ENCODE measurements around the gene RNU6-8.

Gene RNU6-8

DNA sequence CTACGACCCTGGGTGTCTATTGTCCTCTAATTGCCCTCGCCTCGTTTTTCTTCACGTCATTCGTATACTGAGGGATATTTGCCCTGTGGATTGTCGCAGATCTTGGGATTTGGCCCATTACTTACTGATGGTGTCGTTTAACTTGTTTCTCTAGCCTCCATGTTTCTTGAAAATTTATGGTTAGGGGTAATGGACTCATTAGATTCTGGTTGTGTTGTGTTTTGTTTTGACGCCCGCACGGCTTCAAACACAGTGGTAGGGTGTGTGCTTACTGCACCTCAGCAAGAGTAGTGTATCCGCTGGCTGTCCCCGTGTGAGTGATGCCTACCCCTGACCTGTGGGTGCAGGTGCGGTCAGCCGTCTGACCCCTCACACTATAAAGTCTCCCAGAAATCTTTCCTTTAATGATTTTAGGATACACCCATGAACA, 874 bp upstream of the RNU6-8 start:
- DNase-seq = no peak

DNA sequence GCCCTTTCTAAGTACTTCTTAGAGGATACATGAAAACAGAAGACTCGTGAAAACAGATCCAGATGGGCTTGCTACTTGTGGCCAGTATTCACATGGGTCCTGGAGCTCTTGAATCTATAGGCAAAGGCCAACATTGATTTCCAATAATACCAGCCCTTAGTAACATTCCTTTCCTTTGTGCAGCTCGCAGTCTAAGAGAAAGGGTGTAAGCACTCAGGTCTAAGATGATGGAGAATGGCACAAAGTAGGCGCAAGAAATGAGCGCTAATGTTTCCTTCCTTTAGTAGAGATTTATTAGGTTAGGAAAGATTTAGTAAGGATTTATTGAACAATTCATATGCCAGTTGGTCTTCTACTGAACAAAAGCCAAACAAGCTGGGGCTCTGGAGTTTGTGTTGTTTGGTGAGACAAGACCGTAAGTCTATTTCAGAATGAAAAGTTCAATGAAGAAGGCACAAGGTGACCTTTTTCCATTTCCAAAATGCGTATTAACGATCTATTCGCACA, 525 bp downstream of the RNU6-8 start:
- DNase-seq = no peak

DNA sequence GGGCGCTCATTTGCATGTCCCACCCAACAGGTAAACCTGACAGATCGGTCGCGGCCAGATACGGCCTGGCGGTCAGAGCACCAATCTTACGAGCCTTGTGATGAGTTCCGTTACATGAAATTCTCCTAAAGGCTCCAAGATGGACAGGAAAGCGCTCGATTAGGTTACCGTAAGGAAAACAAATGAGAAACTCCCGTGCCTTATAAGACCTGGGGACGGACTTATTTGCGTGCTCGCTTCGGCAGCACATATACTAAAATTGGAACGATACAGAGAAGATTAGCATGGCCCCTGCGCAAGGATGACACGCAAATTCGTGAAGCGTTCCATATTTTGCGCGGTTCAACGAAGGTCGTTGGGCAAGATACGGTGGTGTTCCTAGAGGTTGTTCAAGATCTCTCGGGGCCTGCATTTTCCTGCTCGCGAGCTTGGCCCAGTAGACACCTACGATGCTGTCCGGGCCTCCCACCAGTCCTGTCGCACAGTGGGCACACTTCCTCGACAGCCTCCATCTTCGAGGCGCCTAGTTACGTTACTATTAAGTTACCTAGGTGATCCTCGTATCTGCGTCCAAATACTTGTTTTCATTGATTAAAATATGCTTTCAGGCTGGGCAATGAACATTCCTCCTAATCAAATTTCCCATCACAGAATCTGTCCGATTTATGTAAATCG, 1.1 kb downstream of the RNU6-8 start, which contains the start of gene RNU6-7:
RNU6-7 (plus strand) TSS at position 230 of the 675 bp plus-strand sequence.
- no peak for DNase-seq

DNA sequence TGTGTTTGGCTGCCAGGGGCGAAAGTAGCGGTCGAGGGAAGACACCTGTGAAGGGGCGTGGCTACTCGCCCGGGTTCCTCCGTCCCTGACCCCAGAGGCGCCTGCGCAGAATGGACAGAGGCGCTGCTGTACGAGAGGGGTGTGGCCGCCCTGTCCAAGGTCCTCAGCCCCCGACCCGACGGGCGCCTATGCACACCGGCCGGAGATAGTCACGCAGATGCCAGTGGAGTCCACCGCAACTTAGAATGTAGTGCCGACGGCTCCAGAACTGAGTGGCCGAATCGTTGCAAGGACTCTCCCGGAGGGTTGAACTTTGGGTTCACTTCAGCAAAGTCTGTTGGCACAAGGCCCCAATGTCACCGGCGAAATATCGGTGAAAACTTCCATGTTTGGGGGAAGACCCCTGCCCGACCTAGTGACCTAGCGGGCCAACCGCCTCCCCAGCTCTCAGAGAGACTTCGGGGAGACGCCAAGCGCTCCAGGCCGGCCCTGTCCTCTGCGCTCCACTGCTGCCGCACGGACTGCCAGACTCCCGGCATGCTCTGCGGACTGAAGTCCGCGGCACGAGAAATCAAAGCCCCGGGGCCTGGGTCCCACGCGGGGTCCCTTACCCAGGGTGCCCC, 1.8 kb downstream of the RNU6-8 start:
- no peak for DNase-seq

DNA sequence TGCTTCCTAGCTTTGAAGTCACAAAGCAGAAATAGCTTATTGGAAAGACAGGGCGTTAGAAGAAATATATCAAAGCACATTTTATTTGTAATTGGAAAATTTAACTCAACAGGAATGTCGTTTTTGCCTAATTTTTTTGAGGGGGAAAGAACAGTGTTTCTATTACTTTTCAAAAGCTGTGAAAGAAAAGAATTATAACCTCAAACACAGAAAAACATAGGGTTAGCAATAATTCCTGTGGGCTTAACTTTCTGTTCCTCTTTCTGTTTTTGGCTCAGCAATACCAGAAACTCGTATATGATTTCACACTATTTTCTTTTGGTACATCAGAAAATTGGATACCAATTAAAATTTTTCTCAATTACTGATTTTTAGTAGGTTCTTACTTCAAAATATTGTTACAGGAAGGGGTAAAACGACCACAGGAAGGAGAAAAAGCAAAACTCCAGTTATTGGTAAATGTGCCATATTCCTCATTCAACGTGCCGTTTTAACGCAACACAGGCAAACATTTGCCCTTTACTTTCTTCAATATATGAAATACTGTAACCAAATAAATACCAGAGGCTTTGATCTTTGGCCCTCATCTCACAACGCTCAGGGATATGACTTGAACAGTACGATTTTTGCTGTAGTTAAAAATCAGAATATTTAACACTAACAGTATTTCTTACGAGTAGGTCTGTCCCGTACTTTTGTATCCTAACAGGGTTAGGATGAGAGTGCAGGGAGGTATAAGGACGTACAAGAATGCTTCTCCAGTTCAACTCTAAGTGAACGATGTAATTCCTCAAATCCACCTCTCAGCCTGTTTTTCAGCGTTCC, 2.5 kb downstream of the RNU6-8 start:
- DNase-seq = no peak

DNA sequence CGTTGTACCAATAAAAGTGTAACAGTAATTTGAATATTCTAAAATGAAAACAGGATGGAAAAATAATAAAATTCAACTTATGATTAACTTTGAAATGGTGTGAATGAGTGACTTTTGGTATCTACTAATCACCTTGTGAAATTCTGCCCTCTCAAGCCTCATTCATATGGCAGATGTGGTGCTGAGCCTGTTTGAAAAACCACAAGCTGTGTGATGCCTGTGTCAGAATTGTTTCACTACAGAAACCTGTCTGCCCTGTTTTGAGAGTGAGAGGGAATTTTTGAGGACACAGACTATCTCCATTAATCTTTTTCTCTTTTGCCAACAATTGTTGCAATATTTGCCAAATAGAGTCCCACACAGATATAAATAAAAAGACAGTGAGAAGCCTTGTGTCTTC, 5.2 kb downstream of the RNU6-8 start:
- DNase-seq = no peak

DNA sequence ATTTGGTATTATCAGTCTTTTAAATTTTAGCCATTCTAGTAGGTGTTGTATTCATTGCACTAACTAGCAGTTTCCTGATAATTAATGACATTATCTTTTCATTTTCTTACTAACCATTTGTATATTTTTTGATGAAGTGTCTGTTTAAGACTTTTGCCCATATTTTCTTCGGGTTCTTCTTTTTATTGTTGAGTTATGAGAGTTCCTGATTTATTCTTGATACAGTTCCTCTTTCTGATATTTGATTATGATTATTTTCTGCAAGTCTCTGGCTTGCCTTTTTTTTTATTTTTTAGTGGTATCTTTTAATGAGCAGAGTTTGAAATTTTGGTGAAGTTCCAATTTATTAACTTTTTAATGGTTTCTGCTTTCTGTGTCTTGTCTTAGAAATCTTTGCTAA, 7.4 kb downstream of the RNU6-8 start:
- no peak for DNase-seq

DNA sequence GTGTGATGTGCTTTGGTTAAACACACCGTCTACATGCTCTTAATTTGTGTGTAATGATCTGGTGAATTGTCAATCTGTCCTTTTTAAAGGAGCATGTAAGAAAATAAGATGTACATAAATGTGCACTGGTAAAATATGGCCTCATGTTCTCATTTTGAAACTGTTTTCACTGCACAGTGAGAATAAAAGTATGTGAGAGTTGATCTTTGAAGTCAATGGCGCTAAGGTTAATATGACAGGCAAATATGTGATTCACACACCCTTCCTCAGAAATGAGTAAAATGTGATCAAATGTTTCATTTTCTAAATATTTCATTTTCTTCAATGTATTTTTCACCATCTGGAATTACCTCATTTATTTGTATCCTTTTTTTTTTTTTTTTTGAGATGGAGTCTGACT, 9.5 kb downstream of the RNU6-8 start:
- no peak for DNase-seq

DNA sequence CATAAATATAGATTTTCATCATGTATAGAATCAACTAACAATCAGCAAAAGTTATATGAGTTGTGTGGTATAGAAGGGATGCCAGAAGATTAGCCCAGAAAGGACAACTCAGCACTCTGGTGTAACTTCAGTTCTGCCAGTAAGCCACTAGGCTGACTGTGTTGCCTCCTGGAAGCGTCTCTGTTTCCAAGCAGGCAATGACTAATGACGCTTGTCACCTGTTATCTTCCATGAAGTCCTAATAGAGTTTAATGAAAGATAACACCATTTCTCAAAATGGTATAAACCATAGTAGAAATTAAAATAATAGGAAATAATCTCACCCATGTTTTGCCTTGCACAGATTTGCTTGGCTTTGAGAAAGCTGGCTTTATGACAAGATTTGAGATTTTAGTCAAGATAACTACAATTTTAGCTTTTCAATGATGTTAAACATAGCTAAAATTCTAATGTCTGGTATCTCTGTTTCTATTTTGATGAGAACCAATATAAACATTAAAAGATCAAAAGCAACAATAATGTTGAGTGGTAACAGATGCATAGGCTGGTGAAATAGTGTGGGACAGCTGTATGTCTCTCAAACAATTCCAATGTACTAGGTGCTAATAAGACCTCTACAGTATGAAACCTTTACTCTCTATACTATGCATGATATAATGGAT, 10.2 kb downstream of the RNU6-8 start:
- DNase-seq = no peak

DNA sequence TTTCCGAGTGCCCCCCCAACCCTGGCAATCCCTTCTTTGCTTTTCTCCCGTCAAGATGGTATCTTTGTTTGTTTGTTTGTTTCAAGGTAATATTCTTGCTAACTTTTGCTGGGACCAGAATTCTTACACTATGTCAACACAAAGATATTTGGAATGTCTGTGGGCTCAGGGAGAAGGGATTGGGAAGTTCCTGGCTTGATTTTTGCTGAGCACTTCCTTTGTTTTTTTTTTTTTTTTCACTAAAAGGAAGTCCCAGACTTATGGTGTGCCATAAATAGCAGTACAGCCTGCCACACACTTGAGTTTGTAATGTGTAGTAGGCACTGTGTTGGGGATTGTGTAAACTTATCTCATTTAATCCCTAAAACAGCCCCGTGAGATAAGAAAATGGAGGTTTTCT, 12.4 kb downstream of the RNU6-8 start:
- DNase-seq = no peak

DNA sequence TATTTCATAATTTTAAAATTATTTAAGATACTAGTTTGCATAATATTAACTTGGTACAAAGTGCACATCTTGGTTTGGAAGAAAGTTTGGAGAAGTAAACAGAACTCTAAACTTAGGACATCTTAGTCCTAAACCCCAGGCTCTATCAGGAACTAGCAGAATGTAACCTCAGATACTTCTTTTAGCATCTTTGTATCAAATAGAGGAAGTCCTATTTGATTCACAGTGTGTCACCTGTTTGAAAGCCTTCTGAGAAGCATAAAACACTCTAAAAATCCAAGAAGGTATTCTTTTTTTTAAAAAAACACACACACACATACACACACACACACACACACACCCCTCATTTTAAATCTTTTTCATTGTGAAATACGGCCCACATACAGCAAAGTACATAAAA, 13.3 kb downstream of the RNU6-8 start:
- no peak for DNase-seq

DNA sequence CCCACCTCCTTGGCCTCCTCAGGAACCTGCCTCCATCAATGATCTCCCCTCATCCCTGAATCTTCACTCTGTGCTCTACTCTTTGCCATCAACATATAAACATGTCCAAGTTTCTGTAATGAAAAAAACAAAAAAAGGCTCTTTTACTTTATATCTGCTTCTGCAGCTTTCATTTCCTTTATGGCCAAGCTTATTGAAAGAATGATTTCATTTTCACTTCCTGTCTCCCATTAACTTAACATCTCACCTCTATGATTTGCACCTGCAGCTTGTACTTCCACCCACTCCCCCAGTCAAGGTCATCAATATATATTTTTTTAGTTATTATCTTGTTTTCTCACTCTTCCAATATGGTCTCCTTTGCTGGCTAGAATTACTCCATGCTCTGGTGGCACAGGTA, 16.8 kb downstream of the RNU6-8 start:
- no peak for DNase-seq

DNA sequence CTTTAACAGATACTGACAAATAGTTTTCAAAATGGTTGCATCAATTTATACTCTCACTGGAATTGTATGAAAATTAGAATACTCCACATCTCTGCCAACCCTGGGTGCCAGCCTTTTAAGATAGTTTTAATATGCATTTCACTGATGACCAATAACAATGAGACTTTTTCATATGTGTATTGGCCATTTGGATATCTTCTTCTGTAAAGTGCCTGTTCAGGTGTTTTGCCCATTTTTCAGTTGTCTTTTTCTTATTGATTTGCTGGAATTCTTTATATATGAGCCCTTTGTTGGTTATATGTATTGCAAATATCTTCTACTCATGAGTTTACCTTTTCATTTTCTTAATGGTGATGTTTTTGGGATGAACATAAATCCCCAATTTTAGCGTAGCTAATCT, 18.0 kb downstream of the RNU6-8 start:
- no peak for DNase-seq

DNA sequence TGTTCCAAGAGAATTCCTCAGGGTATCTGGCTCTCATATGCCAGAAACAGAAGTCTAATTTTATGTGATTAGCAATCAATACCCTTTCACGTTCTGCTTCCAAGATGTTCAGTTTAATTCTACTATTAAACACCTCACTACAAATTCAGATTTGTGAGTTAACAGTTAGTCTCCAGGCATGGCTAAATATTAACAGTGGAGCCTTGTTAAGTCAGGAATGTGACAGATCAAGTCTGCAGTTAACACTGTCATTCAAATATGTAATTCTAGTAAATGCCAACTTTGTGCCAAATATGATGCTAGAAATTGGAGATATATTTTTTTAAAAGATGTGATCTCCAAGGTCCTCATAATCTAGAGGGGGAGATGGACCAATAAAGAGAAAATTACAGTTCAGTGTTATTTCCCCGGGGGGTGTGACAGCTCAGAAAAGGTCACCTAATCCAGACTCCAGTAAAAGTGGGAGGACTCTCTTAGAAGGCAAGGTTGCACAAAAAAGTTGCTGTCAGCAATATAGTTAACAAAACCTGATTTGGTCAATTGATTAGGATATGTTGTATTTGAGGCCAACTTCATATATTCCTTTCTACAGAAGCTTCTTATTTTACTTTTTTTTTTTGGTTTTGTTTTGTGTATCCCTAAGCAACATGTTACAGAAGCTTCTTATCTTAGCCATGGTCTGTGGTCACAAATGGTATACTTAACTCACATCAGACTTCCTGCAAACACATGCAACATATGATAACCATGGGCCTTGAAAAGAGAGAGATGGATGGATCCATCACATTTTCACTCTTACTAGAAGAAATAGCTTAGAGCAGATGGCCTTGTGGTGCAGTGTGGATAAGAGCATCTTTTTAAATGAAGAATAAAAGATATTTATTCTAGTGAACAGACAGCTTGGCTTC, 19.7 kb downstream of the RNU6-8 start:
- DNase-seq = no peak

DNA sequence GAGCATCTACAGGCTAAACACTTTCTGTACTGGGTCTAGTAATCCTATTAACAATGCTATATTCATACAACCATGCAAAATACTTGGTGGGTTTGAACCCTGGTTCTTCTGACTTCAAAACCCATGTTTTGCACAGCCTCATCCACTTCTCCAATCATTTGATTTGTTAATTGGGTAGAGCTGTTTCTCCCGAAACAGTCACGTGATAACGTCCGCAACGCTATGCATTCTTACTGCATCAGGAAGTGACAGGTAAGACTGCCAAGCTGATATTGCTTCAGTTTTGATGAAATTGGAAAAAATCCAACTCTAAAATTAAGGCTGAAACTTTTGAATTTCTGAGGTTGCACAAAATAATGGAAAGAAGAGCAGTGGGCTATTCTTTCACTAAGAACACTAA, 31.6 kb downstream of the RNU6-8 start:
- DNase-seq = no peak

DNA sequence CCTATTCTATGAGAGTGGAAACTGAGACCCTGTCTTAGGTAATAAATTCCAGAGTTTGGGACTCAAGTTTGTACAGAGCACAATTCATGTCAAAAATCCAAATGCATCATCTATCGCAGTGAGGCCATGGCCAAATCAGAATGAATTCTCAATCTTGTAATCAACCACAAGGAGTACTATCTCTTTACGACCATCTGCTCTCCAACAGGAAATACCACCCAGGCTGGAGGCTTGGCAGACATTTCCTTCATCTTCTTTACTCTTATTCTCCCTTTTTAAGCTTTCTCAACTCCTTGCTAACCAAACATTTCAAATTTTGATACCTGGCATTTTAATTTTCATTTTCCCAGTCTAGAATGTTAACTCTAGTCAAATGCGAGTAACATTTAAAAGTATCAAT, 33.9 kb downstream of the RNU6-8 start:
- DNase-seq = no peak

DNA sequence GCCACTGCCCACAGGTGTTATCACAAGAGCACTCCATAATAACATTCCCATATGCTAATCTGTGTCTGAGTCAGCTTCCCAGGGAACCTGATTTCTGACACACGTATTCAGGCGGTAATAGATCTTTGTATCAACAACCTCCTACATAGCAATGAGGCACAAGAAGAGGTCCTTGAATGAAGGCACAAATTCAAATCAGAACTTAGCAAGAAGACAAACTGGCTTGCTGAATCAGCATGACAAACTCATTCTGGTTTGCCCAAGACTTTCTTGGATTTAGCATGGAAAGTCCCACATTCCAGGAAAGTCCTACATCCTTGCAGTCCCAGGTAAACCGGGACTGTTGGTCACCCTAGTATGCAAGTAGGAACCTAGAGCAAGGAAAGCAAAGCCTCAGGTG, 35.2 kb downstream of the RNU6-8 start:
- no peak for DNase-seq

DNA sequence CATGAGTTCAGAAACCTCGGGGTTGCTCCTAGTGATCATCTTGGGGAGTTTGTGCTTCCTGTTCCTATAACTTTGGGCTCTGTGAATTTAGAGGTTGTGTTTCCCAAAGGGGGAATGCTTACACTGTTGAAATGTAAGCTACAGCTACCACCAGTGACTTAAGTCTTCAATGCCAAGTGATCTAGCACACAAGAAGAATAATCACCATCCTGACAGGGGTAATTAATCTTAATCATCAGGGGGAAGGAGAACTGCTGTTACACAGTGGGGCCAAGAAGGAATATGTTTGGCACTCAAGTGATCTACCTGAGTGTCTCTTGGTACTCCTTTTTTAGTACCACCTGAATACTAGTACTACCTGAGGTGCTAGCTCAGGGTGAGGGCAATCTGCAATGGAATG, 36.1 kb downstream of the RNU6-8 start:
- no peak for DNase-seq

DNA sequence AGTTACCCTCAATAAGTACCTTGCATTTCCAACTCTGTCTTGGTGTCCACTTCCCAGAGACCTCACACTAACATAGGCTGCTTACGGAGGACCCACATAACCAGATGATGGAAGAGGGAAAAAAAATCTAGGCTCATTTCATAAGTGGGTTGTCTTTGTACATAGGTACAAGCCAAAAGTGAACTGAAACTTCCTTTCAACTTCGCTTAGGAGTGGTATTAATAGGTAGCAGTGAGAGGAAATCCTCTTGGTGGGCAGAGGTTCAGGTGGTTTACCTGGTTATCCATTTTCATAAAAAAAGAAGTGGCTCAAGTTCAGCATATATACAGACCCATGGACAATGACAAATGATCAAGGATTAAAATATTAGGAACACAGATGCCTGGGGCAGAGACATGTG, 37.0 kb downstream of the RNU6-8 start:
- DNase-seq = no peak

All from SIG-M5 (cell line).